Medulla oblongata (tissue), 1 donor: Measurements from ENCODE around the gene DCDC2C.

Source experiments
- DNase-seq: peaks from one replicate; pipeline ENCODE4 v3.0.0-alpha.2; 2015; ENCODE audit errors: extremely low spot score

Gene DCDC2C

GRCh38 chr2:3827673-3828575 lies 124.5 kb downstream of the DCDC2C start:
- DNase-seq = peak; percentile 23

GRCh38 chr2:3830796-3831195 lies 127.4 kb downstream of the DCDC2C start:
- no peak for DNase-seq

- DNase-seq = no peak
Measured at GRCh38 chr2:3837086-3837485, 133.7 kb downstream of the DCDC2C start.

GRCh38 chr2:3838348-3838747 lies 135.0 kb downstream of the DCDC2C start:
- no peak for DNase-seq

GRCh38 chr2:3839476-3839875 lies 136.1 kb downstream of the DCDC2C start:
- DNase-seq = no peak

- no peak for DNase-seq
Measured at GRCh38 chr2:3840611-3841155, 137.3 kb downstream of the DCDC2C start.

- DNase-seq = no peak
Measured at GRCh38 chr2:3847397-3848052, 144.2 kb downstream of the DCDC2C start.

GRCh38 chr2:3848776-3849175 lies 145.4 kb downstream of the DCDC2C start:
- DNase-seq = no peak

- no peak for DNase-seq
Measured at GRCh38 chr2:3849213-3849612, 145.8 kb downstream of the DCDC2C start.

- DNase-seq = no peak
Measured at GRCh38 chr2:3857576-3857975, 154.2 kb downstream of the DCDC2C start.

GRCh38 chr2:3864943-3865865 lies 161.8 kb downstream of the DCDC2C start:
- DNase-seq = no peak

- no peak for DNase-seq
Measured at GRCh38 chr2:3867469-3867868, 164.1 kb downstream of the DCDC2C start.

- no peak for DNase-seq
Measured at GRCh38 chr2:3868012-3868805, 164.8 kb downstream of the DCDC2C start.

GRCh38 chr2:3870222-3870621 lies 166.8 kb downstream of the DCDC2C start:
- DNase-seq = no peak

GRCh38 chr2:3871002-3871401 lies 167.6 kb downstream of the DCDC2C start:
- DNase-seq = no peak

- DNase-seq = no peak
Measured at GRCh38 chr2:3872451-3872850, 169.1 kb downstream of the DCDC2C start.

GRCh38 chr2:3873899-3874298 lies 170.5 kb downstream of the DCDC2C start:
- DNase-seq = no peak

- no peak for DNase-seq
Measured at GRCh38 chr2:3876221-3876620, 172.8 kb downstream of the DCDC2C start.

- no peak for DNase-seq
Measured at GRCh38 chr2:3876685-3877084, 173.3 kb downstream of the DCDC2C start.

- no peak for DNase-seq
Measured at GRCh38 chr2:3885629-3886628, 182.6 kb downstream of the DCDC2C start.
